HepG2 (cell line): Measurements from ENCODE around the gene SUN5. TPM values are rescaled to one million over a fixed set of nuclear protein-coding genes. Genes with fewer than 3 reads are reported as not detected.

Experiments
- ARID2 ChIP-seq: sonication (generic); formaldehyde crosslinking; IDR thresholded peaks from 2 replicates; pipeline ENCODE4 v1.8.1; 2022; ENCODE audit warnings: mild to moderate bottlenecking, missing genetic modification reagents, borderline replicate concordance
- FOSL2 ChIP-seq: sonication (generic); formaldehyde crosslinking; IDR thresholded peaks from 2 replicates; pipeline ENCODE4 v1.4.0; 2020; ENCODE audit warnings: missing genetic modification reagents
- HNF4G ChIP-seq, 2 experiments: sonication (generic) in 1 of 2; formaldehyde crosslinking in 1 of 2; IDR thresholded peaks; 2 replicates each; pipeline versions ENCODE4 v1.4.0 to v1.6.1; 2011 to 2020; ENCODE audit warnings: borderline replicate concordance in 2 of 2, low read depth in 2 of 2, mild to moderate bottlenecking in 2 of 2, low read length in 1 of 2, missing genetic modification reagents in 1 of 2, moderate library complexity in 1 of 2
- HNRNPH1 ChIP-seq: fragments of 200-400 bp; formaldehyde crosslinking; optimal IDR thresholded peaks from 2 replicates; pipeline ENCODE3; 2017; ENCODE audit warnings: mild to moderate bottlenecking, low read depth, low read length
- KLF11 ChIP-seq: IDR thresholded peaks from 2 replicates; pipeline ENCODE4 v1.6.1; 2016; ENCODE audit warnings: missing compliant biosample characterization
- PHF21A ChIP-seq: sonication (generic); formaldehyde crosslinking; IDR thresholded peaks from 2 replicates; pipeline ENCODE4 v1.5.0; 2020; ENCODE audit warnings: mild to moderate bottlenecking, missing genetic modification reagents
- POLR2G ChIP-seq: fragments of 200-400 bp; formaldehyde crosslinking; IDR thresholded peaks from 2 replicates; pipeline ENCODE4 v1.6.1; 2018; ENCODE audit warnings: mild to moderate bottlenecking, low read depth, low read length, moderate library complexity
- SAFB2 ChIP-seq: sonication (generic); formaldehyde crosslinking; IDR thresholded peaks from 2 replicates; pipeline ENCODE4 v1.5.1; 2020; ENCODE audit warnings: missing genetic modification reagents, low read depth, mild to moderate bottlenecking, borderline replicate concordance
- THYN1 ChIP-seq: sonication (generic); formaldehyde crosslinking; IDR thresholded peaks from 2 replicates; pipeline ENCODE4 v1.8.1; 2023; ENCODE audit warnings: low read depth, mild to moderate bottlenecking, moderate library complexity, missing genetic modification reagents, borderline replicate concordance
- YY1 ChIP-seq: IDR thresholded peaks from 2 replicates; pipeline ENCODE4 v1.6.1; 2011; ENCODE audit warnings: low read length, low read depth, moderate library complexity, mild to moderate bottlenecking; ENCODE audit not compliant: insufficient read depth, insufficient replicate concordance
- ZFP82 ChIP-seq: sonication (generic); formaldehyde crosslinking; IDR thresholded peaks from 2 replicates; pipeline ENCODE4 v1.5.1; 2020; ENCODE audit warnings: mild to moderate bottlenecking, missing genetic modification reagents, borderline replicate concordance
- ZNF124 ChIP-seq: sonication (generic); formaldehyde crosslinking; IDR thresholded peaks from 2 replicates; pipeline ENCODE4 v1.4.0; 2020; ENCODE audit warnings: missing genetic modification reagents
- ZNF615 ChIP-seq: sonication (generic); formaldehyde crosslinking; IDR thresholded peaks from 2 replicates; pipeline ENCODE4 v1.5.0; 2020; ENCODE audit warnings: mild to moderate bottlenecking, missing genetic modification reagents, borderline replicate concordance
- ZNF747 ChIP-seq: sonication (generic); formaldehyde crosslinking; IDR thresholded peaks from 2 replicates; pipeline ENCODE4 v1.8.1; 2023; ENCODE audit warnings: missing genetic modification reagents, mild to moderate bottlenecking, borderline replicate concordance
- polyA plus RNA-seq, 8 experiments: library from polyadenylated mRNA; depleted of rRNA in 3 of 8; stranded (reverse) in 7 of 8; unstranded in 1 of 8; fragments of >200 nt; fragmentation: Illumina TruSeq in 4 of 8; extraction: Trizol in 4 of 8; gene quantifications; 2 replicates each; pipeline versions ENCODE4 v1.2.1 to v1.2.3, GENCODE V29; 2011 to 2016; ENCODE audit warnings: low read depth in 4 of 8, missing spikeins in 1 of 8, mixed read lengths in 1 of 8; ENCODE audit not compliant: insufficient read depth in 1 of 8
- total RNA-seq, 5 experiments: library from RNA; depleted of rRNA; stranded (reverse); fragments of >200 nt; fragmentation: Illumina TruSeq; extraction: Trizol; gene quantifications; 2 replicates each; pipeline ENCODE4 v1.2.3, GENCODE V29; 2016; ENCODE audit warnings: low read depth in 1 of 5
- TF ChIP-seq, protein P1 (sequence below): sonication (generic); formaldehyde crosslinking; IDR thresholded peaks from 2 replicates; pipeline ENCODE4 v1.4.0; 2020; ENCODE audit warnings: low read depth, missing genetic modification reagents
- TF ChIP-seq, protein P2 (sequence below): sonication (generic); formaldehyde crosslinking; IDR thresholded peaks from 2 replicates; pipeline ENCODE4 v1.4.0; 2020; ENCODE audit warnings: mild to moderate bottlenecking, missing genetic modification reagents
- TF ChIP-seq, protein P3 (sequence below): sonication (generic); formaldehyde crosslinking; IDR thresholded peaks from 2 replicates; pipeline ENCODE4 v1.4.0; 2020; ENCODE audit warnings: missing genetic modification reagents, borderline replicate concordance

SUN5 gene
- total and polyA plus RNA-seq, 2 of the 13 experiments (the other 11 are each of a cell fraction or from before 2014, with no cell fraction given) = not detected

DNA sequence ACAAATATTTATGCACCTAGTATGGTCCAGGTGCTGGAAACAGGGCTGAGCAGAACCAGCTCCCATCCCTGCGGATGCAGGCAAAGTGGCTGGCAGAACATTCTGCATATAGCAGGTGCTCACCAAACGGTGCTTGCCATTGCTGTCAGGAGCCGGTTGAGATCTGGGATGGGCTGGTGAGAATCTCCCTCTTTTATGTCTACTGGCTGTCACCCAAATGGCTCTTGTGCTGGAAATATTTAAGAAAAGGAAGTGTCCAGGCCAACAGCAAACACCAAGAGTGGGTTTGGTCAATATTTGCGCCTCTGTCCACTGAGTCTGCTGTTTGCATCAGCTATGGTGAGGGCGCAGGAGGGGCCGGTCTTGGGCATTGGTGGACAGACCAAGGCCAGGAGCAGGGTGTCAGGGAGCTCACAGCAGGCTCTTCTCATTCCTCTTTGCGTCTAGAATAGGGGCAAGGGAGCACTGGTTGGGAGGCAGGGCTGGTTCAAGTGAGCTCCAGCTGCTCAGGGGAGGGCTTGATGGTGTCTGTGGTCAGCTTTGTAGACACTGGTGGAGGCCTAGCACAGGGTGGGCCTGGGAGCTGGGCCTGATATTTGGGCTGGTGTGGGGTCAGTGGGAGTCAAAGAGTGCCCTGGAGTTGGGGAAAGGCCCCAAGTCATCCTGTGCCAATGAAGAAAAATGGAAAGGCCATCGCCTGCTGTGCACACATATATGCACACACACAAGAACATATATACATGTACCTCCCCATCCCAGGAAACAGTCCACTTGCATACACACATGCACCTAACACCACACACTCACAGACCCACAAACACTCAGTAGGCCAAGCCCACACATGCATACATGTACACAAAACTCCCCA is 1.9 kb upstream of the SUN5 start (continued):
- TF ChIP-seq, protein P1, sequence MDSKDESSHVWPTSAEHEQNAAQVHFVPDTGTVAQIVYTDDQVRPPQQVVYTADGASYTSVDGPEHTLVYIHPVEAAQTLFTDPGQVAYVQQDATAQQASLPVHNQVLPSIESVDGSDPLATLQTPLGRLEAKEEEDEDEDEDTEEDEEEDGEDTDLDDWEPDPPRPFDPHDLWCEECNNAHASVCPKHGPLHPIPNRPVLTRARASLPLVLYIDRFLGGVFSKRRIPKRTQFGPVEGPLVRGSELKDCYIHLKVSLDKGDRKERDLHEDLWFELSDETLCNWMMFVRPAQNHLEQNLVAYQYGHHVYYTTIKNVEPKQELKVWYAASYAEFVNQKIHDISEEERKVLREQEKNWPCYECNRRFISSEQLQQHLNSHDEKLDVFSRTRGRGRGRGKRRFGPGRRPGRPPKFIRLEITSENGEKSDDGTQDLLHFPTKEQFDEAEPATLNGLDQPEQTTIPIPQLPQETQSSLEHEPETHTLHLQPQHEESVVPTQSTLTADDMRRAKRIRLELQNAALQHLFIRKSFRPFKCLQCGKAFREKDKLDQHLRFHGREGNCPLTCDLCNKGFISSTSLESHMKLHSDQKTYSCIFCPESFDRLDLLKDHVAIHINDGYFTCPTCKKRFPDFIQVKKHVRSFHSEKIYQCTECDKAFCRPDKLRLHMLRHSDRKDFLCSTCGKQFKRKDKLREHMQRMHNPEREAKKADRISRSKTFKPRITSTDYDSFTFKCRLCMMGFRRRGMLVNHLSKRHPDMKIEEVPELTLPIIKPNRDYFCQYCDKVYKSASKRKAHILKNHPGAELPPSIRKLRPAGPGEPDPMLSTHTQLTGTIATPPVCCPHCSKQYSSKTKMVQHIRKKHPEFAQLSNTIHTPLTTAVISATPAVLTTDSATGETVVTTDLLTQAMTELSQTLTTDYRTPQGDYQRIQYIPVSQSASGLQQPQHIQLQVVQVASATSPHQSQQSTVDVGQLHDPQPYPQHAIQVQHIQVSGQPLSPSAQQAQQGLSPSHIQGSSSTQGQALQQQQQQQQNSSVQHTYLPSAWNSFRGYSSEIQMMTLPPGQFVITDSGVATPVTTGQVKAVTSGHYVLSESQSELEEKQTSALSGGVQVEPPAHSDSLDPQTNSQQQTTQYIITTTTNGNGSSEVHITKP (CRISPR knock-in tag) = peak; percentile 83
- peak; percentile 90 for TF ChIP-seq FOSL2 (CRISPR knock-in tag)
- peak; percentile 98 for TF ChIP-seq ZNF747 (CRISPR knock-in tag)
- peak; percentile 72 for TF ChIP-seq YY1
- peak; percentile 24; the same call in 1 of the 2 replicates for TF ChIP-seq ARID2 (CRISPR knock-in tag)
- no peak for TF ChIP-seq ZNF615 (CRISPR knock-in tag)
- TF ChIP-seq KLF11 (CRISPR knock-in tag) = 0 out of 2 replicates have a peak, but pooled peaks have one; percentile 38
- peak; percentile 79 for TF ChIP-seq HNRNPH1
- TF ChIP-seq ZNF124 (CRISPR knock-in tag) = peak; percentile 91
- TF ChIP-seq HNF4G (IDR thresholded peaks at IDR 0.05; ENCODE audit: borderline replicate concordance, low read depth, low read length) = peak; percentile 33; the same call in 1 of the 2 replicates
- TF ChIP-seq HNF4G (CRISPR knock-in tag; IDR thresholded peaks at IDR 0.05; ENCODE audit: borderline replicate concordance, low read depth) = peak; percentile 87; the same call in 1 of the 2 replicates
- TF ChIP-seq PHF21A = peak; percentile 99
- 0 out of 2 replicates have a peak, but pooled peaks have one; percentile 57 for TF ChIP-seq THYN1 (CRISPR knock-in tag)
- TF ChIP-seq, protein P2, sequence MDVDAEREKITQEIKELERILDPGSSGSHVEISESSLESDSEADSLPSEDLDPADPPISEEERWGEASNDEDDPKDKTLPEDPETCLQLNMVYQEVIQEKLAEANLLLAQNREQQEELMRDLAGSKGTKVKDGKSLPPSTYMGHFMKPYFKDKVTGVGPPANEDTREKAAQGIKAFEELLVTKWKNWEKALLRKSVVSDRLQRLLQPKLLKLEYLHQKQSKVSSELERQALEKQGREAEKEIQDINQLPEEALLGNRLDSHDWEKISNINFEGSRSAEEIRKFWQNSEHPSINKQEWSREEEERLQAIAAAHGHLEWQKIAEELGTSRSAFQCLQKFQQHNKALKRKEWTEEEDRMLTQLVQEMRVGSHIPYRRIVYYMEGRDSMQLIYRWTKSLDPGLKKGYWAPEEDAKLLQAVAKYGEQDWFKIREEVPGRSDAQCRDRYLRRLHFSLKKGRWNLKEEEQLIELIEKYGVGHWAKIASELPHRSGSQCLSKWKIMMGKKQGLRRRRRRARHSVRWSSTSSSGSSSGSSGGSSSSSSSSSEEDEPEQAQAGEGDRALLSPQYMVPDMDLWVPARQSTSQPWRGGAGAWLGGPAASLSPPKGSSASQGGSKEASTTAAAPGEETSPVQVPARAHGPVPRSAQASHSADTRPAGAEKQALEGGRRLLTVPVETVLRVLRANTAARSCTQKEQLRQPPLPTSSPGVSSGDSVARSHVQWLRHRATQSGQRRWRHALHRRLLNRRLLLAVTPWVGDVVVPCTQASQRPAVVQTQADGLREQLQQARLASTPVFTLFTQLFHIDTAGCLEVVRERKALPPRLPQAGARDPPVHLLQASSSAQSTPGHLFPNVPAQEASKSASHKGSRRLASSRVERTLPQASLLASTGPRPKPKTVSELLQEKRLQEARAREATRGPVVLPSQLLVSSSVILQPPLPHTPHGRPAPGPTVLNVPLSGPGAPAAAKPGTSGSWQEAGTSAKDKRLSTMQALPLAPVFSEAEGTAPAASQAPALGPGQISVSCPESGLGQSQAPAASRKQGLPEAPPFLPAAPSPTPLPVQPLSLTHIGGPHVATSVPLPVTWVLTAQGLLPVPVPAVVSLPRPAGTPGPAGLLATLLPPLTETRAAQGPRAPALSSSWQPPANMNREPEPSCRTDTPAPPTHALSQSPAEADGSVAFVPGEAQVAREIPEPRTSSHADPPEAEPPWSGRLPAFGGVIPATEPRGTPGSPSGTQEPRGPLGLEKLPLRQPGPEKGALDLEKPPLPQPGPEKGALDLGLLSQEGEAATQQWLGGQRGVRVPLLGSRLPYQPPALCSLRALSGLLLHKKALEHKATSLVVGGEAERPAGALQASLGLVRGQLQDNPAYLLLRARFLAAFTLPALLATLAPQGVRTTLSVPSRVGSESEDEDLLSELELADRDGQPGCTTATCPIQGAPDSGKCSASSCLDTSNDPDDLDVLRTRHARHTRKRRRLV = peak; percentile 88; the same call in 1 of the 2 replicates
- TF ChIP-seq ZFP82 (CRISPR knock-in tag) = no peak
- TF ChIP-seq, protein P3, sequence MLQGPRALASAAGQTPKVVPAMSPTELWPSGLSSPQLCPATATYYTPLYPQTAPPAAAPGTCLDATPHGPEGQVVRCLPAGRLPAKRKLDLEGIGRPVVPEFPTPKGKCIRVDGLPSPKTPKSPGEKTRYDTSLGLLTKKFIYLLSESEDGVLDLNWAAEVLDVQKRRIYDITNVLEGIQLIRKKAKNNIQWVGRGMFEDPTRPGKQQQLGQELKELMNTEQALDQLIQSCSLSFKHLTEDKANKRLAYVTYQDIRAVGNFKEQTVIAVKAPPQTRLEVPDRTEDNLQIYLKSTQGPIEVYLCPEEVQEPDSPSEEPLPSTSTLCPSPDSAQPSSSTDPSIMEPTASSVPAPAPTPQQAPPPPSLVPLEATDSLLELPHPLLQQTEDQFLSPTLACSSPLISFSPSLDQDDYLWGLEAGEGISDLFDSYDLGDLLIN (CRISPR knock-in tag) = 0 out of 2 replicates have a peak, but pooled peaks have one; percentile 12
- peak; percentile 96 for TF ChIP-seq POLR2G
- peak; percentile 60 for TF ChIP-seq SAFB2 (CRISPR knock-in tag)
